ENCODE measurements around the gene USP53. TPM values are rescaled to one million over a fixed set of nuclear protein-coding genes. Genes with fewer than 3 reads are reported as not detected.

The USP53 gene
- total and polyA plus RNA-seq, 2 of the 13 experiments (the other 11 are each of a cell fraction or from before 2014, with no cell fraction given): 5.3 to 8.1 TPM

GRCh38 chr4:119302073-119302832, 89.7 kb downstream of the USP53 start (continued):
- TF ChIP-seq ZNF646 (CRISPR knock-in tag; IDR thresholded peaks at IDR 0.05) (no peak), NFIC (IDR thresholded peaks at IDR 0.05; ENCODE audit: low read length) (no peak), BCL3 (CRISPR knock-in tag; IDR thresholded peaks at IDR 0.05) (0 out of 2 replicates have a peak, but pooled peaks have one; percentile 34), ZNF256 (CRISPR knock-in tag; conservative IDR thresholded peaks at IDR 0.05) (no peak), ZNF121 (CRISPR knock-in tag; IDR thresholded peaks at IDR 0.05) (no peak), NFE2 (CRISPR knock-in tag; IDR thresholded peaks at IDR 0.05) (no peak), NFKB2 (CRISPR knock-in tag; IDR thresholded peaks at IDR 0.05; ENCODE audit: borderline replicate concordance) (no peak), ZNF558 (CRISPR knock-in tag; IDR thresholded peaks at IDR 0.05; ENCODE audit: borderline replicate concordance) (no peak; the same call in 1 of the 2 replicates), ZEB1 (IDR thresholded peaks at IDR 0.05; ENCODE audit: insufficient replicate concordance, low read depth) (no peak), MXD3 (CRISPR knock-in tag; IDR thresholded peaks at IDR 0.05) (no peak), KDM5A (IDR thresholded peaks at IDR 0.05; ENCODE audit: borderline replicate concordance, low read length) (no peak), ARNT2 (CRISPR knock-in tag; IDR thresholded peaks at IDR 0.05; ENCODE audit: low read depth) (no peak), ZFP91 (CRISPR knock-in tag; IDR thresholded peaks at IDR 0.05; ENCODE audit: borderline replicate concordance) (no peak), ZGPAT (CRISPR knock-in tag; IDR thresholded peaks at IDR 0.05) (0 out of 2 replicates have a peak, but pooled peaks have one; percentile 24), FOSL1 (CRISPR knock-in tag; IDR thresholded peaks at IDR 0.05; ENCODE audit: borderline replicate concordance) (no peak), YEATS4 (CRISPR knock-in tag; IDR thresholded peaks at IDR 0.05; ENCODE audit: borderline replicate concordance) (no peak), MAFF (IDR thresholded peaks at IDR 0.05; ENCODE audit: low read depth, low read length) (no peak)
